Measurements from ENCODE around the gene FLRT1. TPM values are rescaled to one million over a fixed set of nuclear protein-coding genes. Genes with fewer than 3 reads are reported as not detected.

The FLRT1 gene
- polyA plus RNA-seq, 1 donor: 2.9 TPM

GRCh38 chr11:64023712-64024710, 11.7 kb upstream of the FLRT1 start:
- DNase-seq (ENCODE audit: low read depth): no peak

GRCh38 chr11:64025205-64025604, 10.5 kb upstream of the FLRT1 start:
- no peak for DNase-seq (ENCODE audit: low read depth)

DNA sequence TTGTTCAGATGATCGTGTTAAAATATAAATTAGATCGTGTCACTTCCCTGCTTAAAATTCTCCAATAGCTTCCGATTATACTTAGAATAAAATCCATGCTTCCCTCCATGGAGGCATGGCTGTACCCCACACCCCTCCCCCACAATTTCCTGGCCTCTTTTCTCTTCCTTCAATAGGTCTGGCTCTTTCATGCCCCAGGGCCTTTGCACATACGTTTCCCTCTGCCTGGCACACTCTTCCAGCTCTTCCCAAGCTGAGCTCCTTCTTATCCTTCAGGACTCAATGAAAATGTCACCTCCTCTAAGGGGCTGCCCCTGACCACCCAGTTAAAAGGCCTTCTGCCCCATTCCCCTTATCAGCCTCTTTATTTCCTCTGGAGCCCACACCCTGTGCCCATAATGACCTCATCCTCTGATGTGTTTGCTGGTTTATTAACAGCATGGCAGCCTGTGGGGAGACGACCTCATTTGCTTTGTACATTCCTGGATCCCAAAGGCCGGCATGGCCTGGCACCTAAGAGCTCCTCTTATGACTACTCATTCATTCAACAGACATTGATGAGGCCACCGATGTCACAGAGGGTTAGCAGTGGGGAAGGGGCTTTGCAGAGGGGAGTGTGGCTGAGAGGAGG, 9.0 kb upstream of the FLRT1 start:
- no peak for DNase-seq (ENCODE audit: low read depth)

GRCh38 chr11:64027651-64028397, 7.9 kb upstream of the FLRT1 start:
- DNase-seq (ENCODE audit: low read depth): no peak

DNA sequence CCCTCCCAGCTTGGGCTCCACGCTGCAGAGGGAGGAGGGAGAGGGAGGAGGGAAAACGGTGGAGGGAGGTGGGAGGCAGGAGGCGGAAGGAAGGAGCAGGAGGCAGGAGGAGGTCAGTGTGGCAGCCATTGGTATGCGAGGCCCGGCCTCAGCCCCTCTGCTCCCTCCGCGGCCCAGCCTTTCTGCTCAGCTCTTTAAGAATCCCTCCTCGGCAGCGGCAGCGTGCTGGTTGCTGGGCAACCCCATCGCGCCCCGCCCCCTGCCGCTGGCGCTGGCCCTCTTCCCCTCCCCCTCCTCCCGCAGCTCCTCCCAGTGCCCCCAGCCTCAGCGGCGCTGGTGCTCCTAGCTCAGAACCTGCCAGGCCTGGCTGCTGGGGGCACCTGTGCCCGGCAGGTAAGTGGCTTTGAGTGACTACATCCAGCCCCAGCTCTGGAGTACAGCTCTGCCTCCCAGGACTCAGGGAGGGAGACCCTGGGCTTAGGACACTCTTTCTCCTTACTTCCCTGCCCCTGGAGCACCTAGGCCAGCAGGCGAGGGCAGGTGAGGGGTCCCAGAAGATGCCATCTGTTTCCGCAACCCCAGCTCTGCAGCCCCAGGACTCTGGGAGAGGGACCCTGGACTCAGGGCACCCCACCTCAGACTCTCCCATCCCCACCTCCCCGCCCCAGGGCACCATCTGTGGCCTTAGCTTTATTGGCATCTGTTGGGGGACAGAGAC, 7.2 kb upstream of the FLRT1 start:
- no peak for DNase-seq (ENCODE audit: low read depth)

DNA sequence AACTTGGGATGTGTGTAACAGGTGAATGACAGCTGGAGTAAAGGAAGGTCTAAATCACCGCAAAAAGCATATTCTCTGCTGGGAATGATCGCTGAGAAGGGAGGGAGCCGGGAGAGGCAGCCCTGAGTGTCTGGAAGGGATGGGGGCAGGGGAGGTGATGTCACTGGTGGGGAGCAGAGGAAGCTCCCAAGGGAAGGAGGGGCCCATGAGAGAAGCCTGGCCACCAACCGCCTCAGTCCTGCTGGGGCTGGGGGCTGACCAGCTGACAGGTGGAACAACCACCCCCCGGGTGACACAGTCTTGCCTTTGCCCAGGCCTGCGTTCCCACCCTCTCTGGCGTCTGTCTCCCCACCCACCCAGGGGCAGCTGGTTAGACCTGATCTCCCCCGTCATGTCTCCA, 6.0 kb upstream of the FLRT1 start:
- DNase-seq (ENCODE audit: low read depth): no peak

GRCh38 chr11:64031001-64031400, 4.7 kb upstream of the FLRT1 start:
- no peak for DNase-seq (ENCODE audit: low read depth)

- DNase-seq (ENCODE audit: low read depth): no peak
These were observed 3.7 kb upstream of the FLRT1 start for GRCh38 chr11:64032050-64032449.

- DNase-seq (ENCODE audit: low read depth): no peak
These were observed 1.3 kb upstream of the FLRT1 start for GRCh38 chr11:64034411-64034811.

- no peak for DNase-seq (ENCODE audit: low read depth)
These were observed 628 bp upstream of the FLRT1 start for GRCh38 chr11:64035081-64035524.

DNA sequence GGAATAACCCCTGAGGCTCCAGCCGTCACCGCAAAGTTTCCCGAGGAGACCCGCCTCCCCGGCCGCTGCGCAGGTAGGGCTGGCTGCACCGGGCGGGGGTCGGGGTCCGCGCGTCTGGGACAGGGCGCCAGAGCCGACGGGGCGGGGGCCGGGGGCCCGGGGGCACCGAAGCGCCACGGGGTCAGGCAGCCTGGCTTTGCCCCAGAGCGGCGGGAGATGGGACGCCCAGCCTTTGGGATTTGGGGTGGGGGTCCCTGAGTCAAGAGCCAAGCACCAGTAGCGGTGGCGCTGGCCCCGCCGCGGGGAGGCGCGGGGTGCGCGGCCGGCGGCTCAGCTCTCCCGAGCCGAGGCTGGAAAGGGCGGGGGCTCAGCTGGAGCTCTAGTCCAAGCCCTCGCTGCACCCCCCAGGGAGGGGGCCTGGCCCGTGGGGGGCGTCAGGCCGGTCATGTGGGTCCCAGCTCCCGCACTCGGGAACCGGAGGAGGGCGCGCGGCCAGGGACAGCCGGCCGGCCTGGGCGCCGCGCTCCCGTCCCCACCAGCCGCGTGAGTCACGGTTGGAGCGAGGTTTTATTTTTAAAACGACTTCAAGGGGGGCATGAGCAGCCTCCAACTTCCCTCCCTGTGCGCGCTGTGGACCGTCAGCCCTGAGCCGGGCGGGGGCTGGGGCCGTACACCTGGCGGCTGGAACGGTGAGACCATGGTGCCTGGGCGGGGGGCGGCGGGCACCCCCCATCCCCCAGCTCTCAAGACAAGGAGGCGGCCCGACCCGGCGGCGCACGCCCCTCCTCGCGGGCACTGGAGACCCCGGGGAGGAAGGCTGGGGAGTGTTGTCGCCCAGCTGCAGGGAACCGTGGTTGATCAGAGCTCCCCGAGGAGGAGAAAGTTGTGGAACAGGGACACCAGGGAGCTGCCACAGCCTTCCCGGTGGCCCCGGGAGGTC, 626 bp downstream of the FLRT1 start:
- DNase-seq (ENCODE audit: low read depth): no peak

- no peak for DNase-seq (ENCODE audit: low read depth)
These were observed 1.4 kb downstream of the FLRT1 start for GRCh38 chr11:64037027-64037634.

DNA sequence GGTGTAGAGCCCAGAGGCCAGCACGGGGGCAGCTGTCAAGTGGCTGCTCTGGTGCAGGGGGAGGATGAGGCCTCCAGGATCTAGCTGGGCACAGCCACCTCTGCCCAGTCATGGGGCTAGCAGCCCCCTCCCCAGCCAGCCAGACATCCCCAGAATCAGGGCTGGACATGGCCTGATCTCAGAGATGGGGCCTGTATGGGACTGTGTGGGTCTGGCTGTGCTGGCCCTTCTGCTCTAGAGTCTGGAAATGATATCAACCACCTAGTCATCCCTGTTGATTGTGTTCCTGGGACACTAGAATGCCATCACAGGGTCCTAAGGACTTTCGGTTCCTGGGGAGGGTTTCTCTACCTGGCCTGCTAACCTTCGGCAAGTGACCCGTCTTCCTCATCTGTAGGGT, 2.8 kb downstream of the FLRT1 start:
- no peak for DNase-seq (ENCODE audit: low read depth)

DNA sequence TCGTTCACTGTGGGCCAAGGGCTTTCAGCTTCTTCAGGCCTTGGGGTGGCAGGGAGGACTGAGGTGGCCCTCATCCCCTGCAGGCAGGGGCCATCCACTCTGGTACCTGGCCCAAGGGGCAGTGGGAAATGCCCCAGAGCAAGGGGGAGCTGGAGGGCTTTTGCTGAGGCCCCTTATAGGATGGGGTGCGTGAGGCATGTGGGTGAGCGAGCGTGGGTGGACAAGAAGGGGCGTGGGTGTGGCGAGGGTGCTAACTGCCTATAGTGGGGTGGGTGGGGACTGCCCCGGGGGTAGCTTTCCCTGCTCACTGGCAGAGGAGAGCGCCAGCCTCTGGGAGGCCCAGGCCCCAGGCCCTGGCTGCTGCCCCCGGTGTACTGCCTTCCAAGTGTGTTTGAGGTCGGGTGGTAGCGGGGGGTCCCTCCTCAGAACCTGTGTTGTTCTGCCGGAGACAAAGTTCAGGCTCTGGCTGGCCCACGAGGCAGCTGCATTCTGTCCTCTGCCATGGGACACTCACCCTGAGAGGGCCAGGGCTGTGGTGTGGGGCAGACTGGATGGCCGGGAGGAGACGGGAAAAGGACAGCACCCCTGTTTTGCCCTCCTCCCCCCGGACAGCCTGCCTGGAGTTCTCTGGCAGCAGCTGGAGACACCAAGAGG, 3.4 kb downstream of the FLRT1 start:
- DNase-seq (ENCODE audit: low read depth): no peak

DNA sequence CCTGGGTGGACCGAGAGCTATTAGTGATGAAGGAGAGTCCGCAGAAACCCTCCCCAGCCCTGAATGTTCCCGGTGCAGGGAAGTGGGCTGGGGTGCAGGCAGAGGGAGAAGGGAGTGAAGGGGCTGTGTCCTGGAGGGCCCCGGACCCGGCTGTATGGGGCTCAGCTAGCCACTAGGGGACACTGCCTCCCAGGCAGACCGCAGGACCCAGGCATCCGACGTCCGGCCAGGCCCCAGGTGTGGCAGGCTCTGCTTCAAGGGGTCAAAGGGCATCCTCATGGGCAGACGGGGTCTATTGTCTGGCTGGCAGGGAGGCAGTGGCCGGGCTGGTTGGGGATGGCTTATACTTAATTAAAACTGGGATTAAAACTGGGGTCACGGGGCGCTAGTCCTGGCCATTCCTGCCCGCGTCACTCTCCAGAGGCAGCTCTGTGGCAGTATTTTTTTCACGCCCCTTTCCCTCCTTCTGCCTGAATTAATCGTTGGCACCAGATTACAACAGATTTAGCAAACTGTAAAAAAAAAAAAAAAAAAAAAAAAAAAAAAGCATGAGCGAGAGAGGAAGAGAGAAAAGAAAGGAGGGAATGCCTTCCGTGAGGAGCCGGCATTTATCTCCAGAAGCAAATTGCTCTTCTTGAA, 5.1 kb downstream of the FLRT1 start:
- no peak for DNase-seq (ENCODE audit: low read depth)

DNA sequence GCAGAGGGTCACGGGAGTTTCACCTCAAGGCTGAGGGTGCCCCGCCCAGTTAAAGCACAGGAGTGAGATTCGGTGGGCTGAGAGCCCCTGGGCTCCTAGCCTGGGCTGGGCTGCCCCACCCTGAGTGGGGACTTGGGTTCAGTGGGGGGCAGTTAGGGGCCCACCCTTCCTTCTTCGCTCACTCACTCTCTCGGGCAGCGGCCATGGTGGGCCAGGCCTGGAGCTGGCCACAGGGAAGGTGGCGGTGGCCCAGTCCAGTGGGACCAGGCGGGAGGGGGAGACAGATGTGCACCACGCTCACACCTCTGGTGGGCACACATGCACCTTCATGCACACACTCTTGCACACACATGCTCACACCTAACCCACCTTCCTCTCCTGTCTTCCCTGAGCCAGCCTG, 6.1 kb downstream of the FLRT1 start:
- no peak for DNase-seq (ENCODE audit: low read depth)

GRCh38 chr11:64042301-64042700, 6.6 kb downstream of the FLRT1 start:
- DNase-seq (ENCODE audit: low read depth): no peak

DNA sequence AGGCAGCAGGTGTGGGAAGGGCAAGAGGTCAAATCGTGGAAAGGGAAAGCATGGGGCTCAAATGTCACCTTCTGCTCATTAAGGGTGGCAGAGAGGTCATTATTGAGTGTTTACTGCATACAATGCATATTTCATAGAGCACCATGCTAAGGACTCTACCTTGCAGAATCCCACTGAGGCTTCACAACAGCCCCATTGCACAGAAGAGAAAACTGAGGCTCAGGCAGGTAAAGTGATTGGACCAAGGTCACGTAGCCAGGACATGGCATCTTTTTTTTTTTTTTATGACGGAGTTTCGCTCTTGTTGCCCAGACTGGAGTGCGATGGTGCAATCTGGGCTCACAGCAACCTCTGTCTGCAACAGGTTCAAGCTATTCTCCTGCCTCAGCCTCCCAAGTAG, 7.8 kb downstream of the FLRT1 start:
- DNase-seq (ENCODE audit: low read depth): no peak
